Measurements from ENCODE around the gene KCND3. TPM values are rescaled to one million over a fixed set of nuclear protein-coding genes. Genes with fewer than 3 reads are reported as not detected.
"Not testable (repeated sequence)": the region's sequence is repeated elsewhere in the genome, so short reads cannot be mapped to it uniquely, and the experiment has no call there.

KCND3 gene
- total RNA-seq, 1 donor from 2014 or later = 0.43 TPM

DNA sequence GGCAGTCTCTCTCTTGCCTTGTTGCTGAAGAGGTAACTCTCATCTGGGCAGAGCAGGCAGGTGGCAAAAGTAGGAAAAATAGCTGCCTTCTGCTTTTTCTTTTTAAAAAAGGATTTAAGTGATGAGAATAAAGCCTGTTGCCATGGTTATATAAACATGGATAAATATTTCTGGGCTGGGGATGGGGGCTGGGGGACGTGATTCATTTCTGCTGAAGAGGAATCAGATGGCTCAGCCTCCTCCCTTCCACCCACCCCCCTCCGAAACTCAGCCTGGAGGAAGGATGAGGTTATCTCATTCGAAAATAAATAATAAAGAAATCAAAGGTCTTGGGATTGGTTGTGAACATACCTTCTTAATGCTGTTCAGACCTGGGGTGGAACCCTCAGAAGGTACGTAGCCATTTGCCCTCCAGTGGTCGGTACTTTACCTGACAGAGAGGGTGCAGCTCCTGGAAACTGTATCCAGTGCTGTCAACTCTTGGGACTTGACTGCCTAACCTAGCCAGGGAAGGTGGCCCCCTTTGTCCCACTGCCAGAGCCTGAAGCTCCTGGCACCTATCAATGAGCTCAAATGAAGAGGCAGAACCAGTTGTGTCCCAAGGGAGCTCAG lies 246.4 kb downstream of the KCND3 start:
- H3K36me3 ChIP-seq (ENCODE audit: insufficient read depth, low read length) = no peaks in the 10 kb centered on the region
- FAIRE-seq = no peak
- peaks cover 23% of the 10 kb centered on the region for H3K4me1 ChIP-seq (ENCODE audit: insufficient read depth, low read length)
- Mint-ChIP-seq H3K9me3 (ENCODE audit: unreplicated experiment) (no peaks in the 10 kb centered on the region), H3K27me3 (ENCODE audit: low read depth, unreplicated experiment) (peaks cover 12% of the 10 kb centered on the region), H3K4me3 (ENCODE audit: unreplicated experiment) (no peak overlapping the region), H3K36me3 (ENCODE audit: low read depth, unreplicated experiment) (no peaks in the 10 kb centered on the region), H3K27ac (ENCODE audit: unreplicated experiment) (no peak overlapping the region), H3K4me1 (ENCODE audit: low read depth, unreplicated experiment) (peaks cover 12% of the 10 kb centered on the region)
- H3K27ac ChIP-seq (ENCODE audit: low read depth, low read length) = peak overlapping the region; percentile 37
- peak overlapping the region; percentile 53 for H3K9ac ChIP-seq (ENCODE audit: low read length)
- H4K20me1 ChIP-seq (ENCODE audit: insufficient read depth, low read length) = peaks cover 1% of the 10 kb centered on the region
- TF ChIP-seq EZH2 (IDR thresholded peaks at IDR 0.05; ENCODE audit: insufficient read depth, low read length) = no peak
- no peak for TF ChIP-seq CTCF (IDR thresholded peaks at IDR 0.05; ENCODE audit: insufficient read depth, low read depth, low read length)
- H2AFZ ChIP-seq (ENCODE audit: low read depth, low read length) = no peak overlapping the region
- H3K9me3 ChIP-seq (ENCODE audit: insufficient read depth, low read depth, low read length) = no peaks in the 10 kb centered on the region
- peak overlapping the region; percentile 24 for H3K4me2 ChIP-seq (ENCODE audit: low read length)
- H3K4me3 ChIP-seq (ENCODE audit: insufficient read depth, low read depth, low read length) = no peak overlapping the region
- no peaks in the 10 kb centered on the region for H3K79me2 ChIP-seq (ENCODE audit: insufficient read depth, low read length)
- DNase-seq (ENCODE audit: low read depth) = no peak
- H3K27me3 ChIP-seq (ENCODE audit: insufficient read depth, low read length) = no peaks in the 10 kb centered on the region

GRCh38 chr1:111742292-111742691 lies 247.2 kb downstream of the KCND3 start:
- Histone ChIP-seq H3K9ac (ENCODE audit: low read length) (peak overlapping the region; percentile 53), H3K4me1 (ENCODE audit: insufficient read depth, low read length) (peaks cover 31% of the 10 kb centered on the region)
- DNase-seq (ENCODE audit: low read depth); H3K9me3 Mint-ChIP-seq (ENCODE audit: unreplicated experiment); H3K4me3 Mint-ChIP-seq (ENCODE audit: unreplicated experiment); H3K4me3 ChIP-seq (ENCODE audit: insufficient read depth, low read depth, low read length); H3K27ac ChIP-seq (ENCODE audit: low read depth, low read length); H2AFZ ChIP-seq (ENCODE audit: low read depth, low read length); H3K36me3 Mint-ChIP-seq (ENCODE audit: low read depth, unreplicated experiment); H3K27me3 ChIP-seq (ENCODE audit: insufficient read depth, low read length); H4K20me1 ChIP-seq (ENCODE audit: insufficient read depth, low read length); H3K4me2 ChIP-seq (ENCODE audit: low read length); H3K27ac Mint-ChIP-seq (ENCODE audit: unreplicated experiment); H3K9me3 ChIP-seq (ENCODE audit: insufficient read depth, low read depth, low read length); FAIRE-seq; H3K36me3 ChIP-seq (ENCODE audit: insufficient read depth, low read length); H3K79me2 ChIP-seq (ENCODE audit: insufficient read depth, low read length): not testable (repeated sequence)
- peaks cover 12% of the 10 kb centered on the region for H3K27me3 Mint-ChIP-seq (ENCODE audit: low read depth, unreplicated experiment)
- H3K4me1 Mint-ChIP-seq (ENCODE audit: low read depth, unreplicated experiment) = peaks cover 19% of the 10 kb centered on the region

GRCh38 chr1:111739925-111740765 lies 249.3 kb downstream of the KCND3 start:
- Histone ChIP-seq H3K4me3 (ENCODE audit: insufficient read depth, low read depth, low read length) (peak overlapping the region; percentile 65), H2AFZ (ENCODE audit: low read depth, low read length) (peak overlapping the region; percentile 94), H3K9me3 (ENCODE audit: insufficient read depth, low read depth, low read length) (no peaks in the 10 kb centered on the region), H3K36me3 (ENCODE audit: insufficient read depth, low read length) (no peaks in the 10 kb centered on the region), H3K4me1 (ENCODE audit: insufficient read depth, low read length) (peaks cover 38% of the 10 kb centered on the region), H3K79me2 (ENCODE audit: insufficient read depth, low read length) (no peaks in the 10 kb centered on the region), H4K20me1 (ENCODE audit: insufficient read depth, low read length) (peaks cover 5% of the 10 kb centered on the region), H3K4me2 (ENCODE audit: low read length) (peak overlapping the region; percentile 96), H3K9ac (ENCODE audit: low read length) (peak overlapping the region; percentile 76), H3K27me3 (ENCODE audit: insufficient read depth, low read length) (no peaks in the 10 kb centered on the region), H3K27ac (ENCODE audit: low read depth, low read length) (peak overlapping the region; percentile 3)
- TF ChIP-seq CTCF (IDR thresholded peaks at IDR 0.05; ENCODE audit: insufficient read depth, low read depth, low read length) = no peak
- Mint-ChIP-seq H3K27me3 (ENCODE audit: low read depth, unreplicated experiment) (peaks cover 12% of the 10 kb centered on the region), H3K4me1 (ENCODE audit: low read depth, unreplicated experiment) (peaks cover 19% of the 10 kb centered on the region), H3K4me3 (ENCODE audit: unreplicated experiment) (peak overlapping the region; percentile 92), H3K9me3 (ENCODE audit: unreplicated experiment) (no peaks in the 10 kb centered on the region), H3K27ac (ENCODE audit: unreplicated experiment) (peak overlapping the region; percentile 92), H3K36me3 (ENCODE audit: low read depth, unreplicated experiment) (no peaks in the 10 kb centered on the region)
- FAIRE-seq (no peak), DNase-seq (ENCODE audit: low read depth) (peak; percentile 60)

All from astrocyte (in vitro differentiated cells and primary cell).